ENCODE results near the gene LAD1.

The LAD1 gene

GRCh38 chr1:201347498-201348210 is 51.5 kb downstream of the LAD1 start:
- DNase-seq (ENCODE audit: low read depth): no peak

DNA sequence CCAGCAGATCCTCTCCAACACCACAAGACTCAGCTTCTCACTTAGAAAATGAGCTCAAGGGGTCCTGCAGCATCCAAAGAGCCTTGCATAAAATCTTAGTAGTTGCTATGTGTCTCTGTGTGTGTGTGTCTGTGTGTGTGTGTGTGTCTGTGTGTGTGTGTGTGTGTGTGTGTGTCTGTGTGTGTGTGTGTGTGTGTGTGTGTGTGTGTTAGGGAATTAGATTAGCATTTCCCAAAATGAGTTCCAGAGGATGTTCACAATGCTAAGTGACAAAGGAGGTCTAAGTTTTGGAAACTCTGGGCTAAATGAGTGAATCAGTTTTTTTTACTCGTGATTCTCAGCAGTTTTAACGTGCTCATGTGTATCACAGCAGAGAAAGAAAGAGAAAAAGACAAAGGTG is 52.1 kb downstream of the LAD1 start:
- no peak for DNase-seq (ENCODE audit: low read depth)

GRCh38 chr1:201346337-201346939 is 52.7 kb downstream of the LAD1 start:
- no peak for DNase-seq (ENCODE audit: low read depth)

DNA sequence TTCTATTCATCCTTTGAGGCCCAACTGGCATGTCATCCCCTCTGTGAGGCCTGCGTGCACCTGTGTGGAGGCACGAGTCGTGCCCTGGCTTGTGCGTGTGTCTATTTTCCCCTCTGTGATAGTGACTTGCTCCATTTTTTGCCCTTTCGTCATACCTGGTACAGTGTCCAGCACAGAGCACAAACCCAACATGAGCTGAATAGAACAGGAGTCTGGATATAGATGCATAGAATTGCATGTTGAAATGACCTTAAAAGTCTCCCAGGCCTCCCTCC is 54.1 kb downstream of the LAD1 start:
- DNase-seq (ENCODE audit: low read depth): no peak

DNA sequence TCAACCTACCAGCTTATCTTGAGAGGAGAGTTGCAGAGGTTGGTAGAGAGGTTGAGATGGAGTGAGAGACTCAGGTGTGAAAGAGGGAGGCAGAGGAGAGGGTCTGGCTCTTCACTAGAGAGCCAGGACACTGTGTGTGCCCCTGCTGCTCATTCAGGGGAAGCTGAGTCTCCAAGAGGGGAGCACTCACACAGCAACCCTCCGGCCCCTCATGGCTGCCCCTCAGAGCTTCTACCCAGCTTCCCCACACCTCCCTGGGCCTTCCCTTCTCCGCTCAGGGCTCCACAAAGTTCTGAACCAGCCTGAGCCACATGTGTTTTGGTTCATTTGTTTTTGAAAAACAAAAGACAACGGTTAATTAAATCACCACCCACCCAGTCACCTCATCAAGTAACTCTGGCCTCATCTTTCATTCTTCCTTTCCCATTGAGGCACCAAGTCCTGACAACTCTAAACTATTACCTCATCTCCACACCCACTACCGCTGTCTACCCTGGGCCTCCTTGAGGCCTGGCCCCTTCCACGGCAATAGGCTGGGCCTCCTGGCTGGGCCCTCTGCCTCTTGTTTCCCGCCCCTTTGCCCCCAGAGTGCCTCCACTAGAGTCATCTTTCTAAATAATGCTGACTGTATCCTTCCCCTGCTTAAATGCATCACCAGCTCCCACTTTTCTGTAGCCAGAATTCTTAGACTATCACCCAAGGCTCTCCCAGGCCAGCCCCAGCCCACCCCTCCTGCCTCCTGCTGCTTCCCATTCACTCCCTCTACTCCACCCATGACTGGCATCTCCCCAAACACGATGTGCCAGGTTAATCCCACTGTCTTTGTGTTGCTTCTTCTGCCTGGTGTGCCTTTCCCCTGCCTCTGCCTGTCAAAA is 54.7 kb downstream of the LAD1 start:
- no peak for DNase-seq (ENCODE audit: low read depth)

- DNase-seq (ENCODE audit: low read depth): no peak
These were observed 57.7 kb downstream of the LAD1 start for GRCh38 chr1:201341377-201341776.

DNA sequence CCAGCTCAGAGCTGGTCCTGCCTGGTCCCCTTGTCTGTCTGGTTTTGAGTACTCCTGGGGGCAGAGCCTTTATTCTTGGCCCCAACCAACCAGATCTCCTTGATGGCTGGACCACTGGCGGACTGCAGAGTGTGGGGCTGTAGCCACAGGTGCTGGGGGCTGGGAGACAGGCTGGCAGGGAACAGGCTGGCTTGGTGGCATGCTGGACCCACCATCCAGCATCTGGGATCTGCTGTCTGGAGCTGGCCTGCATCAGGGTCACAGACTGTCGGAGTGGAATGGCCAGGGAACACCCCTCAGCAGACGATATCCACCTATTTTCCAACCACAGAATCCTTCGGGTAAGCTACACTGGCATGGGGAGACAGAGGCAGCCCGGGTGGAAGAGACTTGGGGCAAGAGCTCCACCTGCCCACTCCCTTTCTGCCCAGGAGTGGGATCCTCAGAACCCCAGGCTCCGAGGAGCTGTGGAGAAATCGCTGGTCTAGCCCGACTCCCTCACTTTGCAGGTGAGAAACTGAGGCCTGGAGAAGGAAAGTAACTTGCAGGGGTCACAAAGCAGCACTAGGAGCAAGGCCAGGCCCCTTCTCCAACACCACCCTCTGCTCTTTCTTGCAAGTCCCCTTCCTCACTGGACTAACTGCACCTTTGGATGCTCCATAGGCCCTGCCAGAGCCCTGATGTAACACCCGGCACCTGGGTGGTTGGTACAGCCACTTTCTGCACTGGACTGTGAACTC is 62.2 kb downstream of the LAD1 start:
- DNase-seq (ENCODE audit: low read depth): no peak

DNA sequence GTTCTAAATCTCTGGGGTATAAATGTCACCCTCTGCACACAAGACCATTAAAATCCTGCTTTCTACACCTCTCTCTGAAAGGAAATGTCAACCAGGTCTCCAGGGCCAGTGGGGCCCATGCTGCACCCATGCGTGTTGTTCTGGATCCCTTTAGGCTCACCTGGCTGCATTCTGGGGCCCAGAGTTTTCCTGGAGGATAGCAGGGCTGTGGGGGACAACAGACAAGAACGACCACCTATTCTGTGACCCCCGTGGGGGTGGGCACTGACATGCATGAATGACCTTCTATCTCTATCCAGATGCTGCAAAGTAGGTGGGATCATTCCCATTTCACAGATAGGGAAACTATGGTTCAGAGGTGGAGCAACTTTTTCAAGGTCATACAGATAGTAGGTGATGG is 63.2 kb downstream of the LAD1 start:
- DNase-seq (ENCODE audit: low read depth): no peak

DNA sequence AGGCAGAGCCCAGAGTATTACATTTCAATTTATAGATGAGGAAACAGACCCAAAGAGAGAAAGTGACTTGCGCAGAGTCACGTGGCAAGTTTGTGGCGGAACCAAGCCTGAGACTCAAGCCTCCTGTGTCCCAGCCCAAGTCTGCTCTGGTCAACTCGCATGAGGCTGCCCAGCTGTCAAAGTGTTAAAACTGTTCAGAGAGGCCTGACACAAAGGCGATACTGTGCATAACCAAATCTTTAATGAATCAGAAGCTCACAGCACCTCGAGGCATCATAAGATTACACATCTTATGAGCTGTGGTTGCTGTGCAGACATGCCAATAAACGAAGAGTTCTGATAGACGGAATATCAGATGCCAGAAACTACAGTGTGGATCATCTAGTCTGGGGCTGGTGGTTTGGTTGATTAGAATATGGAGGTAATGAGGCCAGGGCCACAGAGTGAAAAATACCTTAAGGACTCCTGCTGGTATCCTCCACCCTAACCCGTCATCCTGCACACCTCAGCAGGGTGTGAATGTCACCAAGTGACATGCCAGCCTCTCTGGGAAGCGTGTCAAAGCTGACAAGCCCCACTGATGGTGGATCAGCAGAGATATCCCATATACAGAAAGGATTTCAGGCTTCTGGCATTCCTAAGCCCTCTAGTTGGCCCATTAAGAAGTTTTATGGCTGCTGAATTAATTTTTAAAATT is 63.8 kb downstream of the LAD1 start:
- no peak for DNase-seq (ENCODE audit: low read depth)

GRCh38 chr1:201334325-201335173 is 64.6 kb downstream of the LAD1 start:
- no peak for DNase-seq (ENCODE audit: low read depth)

DNA sequence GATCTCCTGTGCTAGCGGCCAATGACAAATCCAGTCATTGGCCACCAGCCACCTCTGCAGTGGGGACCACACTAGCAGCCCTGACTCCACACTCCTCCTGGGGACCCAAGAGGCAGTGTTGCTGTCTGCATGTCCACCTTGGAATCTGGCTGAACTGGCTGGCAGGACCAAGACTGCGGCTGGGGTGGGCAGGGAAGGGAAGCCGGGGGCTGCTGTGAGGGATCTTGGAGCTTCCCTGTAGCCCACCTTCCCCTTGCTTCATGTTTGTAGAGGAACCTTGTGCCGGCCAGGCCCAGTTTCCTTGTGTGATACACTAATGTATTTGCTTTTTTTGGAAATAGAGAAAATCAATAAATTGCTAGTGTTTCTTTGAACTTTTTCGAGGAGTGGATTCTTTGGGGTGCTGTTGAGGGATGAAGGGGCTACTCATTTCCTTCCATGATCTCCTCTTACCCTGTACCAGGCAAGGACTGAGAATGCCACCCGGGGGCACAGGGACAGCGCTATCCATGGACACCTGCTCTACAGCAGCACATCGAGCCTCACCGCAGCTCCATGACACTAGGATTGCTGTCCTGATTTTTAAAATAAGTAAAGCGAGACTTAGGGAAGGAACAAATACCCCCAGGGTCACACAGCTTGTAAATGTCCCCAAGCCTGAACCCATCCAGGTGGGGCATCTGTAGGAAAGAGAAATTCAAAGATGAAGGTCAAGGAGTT is 66.3 kb downstream of the LAD1 start:
- no peak for DNase-seq (ENCODE audit: low read depth)

- no peak for DNase-seq (ENCODE audit: low read depth)
These were observed 67.1 kb downstream of the LAD1 start for GRCh38 chr1:201332021-201332420.

- DNase-seq (ENCODE audit: low read depth): no peak
These were observed 68.0 kb downstream of the LAD1 start for GRCh38 chr1:201331166-201331565.
